ENCODE results near the gene JAZF1. TPM values are rescaled to one million over a fixed set of nuclear protein-coding genes. Genes with fewer than 3 reads are reported as not detected.
A peak's percentile ranks its signal among the peaks of the same experiment; 100 is the strongest.

The JAZF1 gene
- total and polyA plus RNA-seq, 4 donors = 13.5 to 38.8 (median 21.3) TPM

- intact Hi-C loops (cut with DNase I) = no loop called here
- H3K36me3 ChIP-seq (ENCODE audit: control insufficient read depth in 1 of 2, insufficient read depth in 2 of 2, low read length in 1 of 2) = peaks cover 0 to 2% of the 10 kb centered on the region in 2 donors
- H3K9me3 ChIP-seq (ENCODE audit: control insufficient read depth, low read length) = no peaks in the 10 kb centered on the region
- peak overlapping the region in 1 of 2 donors; percentile 15 for H3K27ac ChIP-seq (ENCODE audit: low read depth in 1 of 2, low read length in 2 of 2)
- no peaks in the 10 kb centered on the region for H3K4me1 ChIP-seq (ENCODE audit: control insufficient read depth in 1 of 2, insufficient read depth in 2 of 2, low read length in 2 of 2)
- WGBS, 2 donors = 68 to 69% methylated on average over 7 of the region's 7 CpGs
- no peak overlapping the region for H3K4me3 ChIP-seq (ENCODE audit: low read length in 2 of 2)
- DNase-seq = no peak
- ATAC-seq (ENCODE audit: low FRiP score) = no peak
- H3K27me3 ChIP-seq (ENCODE audit: control insufficient read depth in 1 of 2, insufficient read depth in 2 of 2, low read length in 1 of 2) = no peaks in the 10 kb centered on the region
Observed at GRCh38 chr7:27834179-27834921, 346.2 kb downstream of the JAZF1 start.

GRCh38 chr7:27826357-27826756 is 354.2 kb downstream of the JAZF1 start:
- DNase-seq (no peak), ATAC-seq (ENCODE audit: low FRiP score) (no peak)
- Histone ChIP-seq H3K4me3 (ENCODE audit: low read length in 2 of 2) (no peak overlapping the region), H3K4me1 (ENCODE audit: control insufficient read depth in 1 of 2, insufficient read depth in 2 of 2, low read length in 2 of 2) (peaks cover 0 to 3% of the 10 kb centered on the region in 2 donors), H3K9me3 (ENCODE audit: control insufficient read depth, low read length) (no peaks in the 10 kb centered on the region), H3K27me3 (ENCODE audit: control insufficient read depth in 1 of 2, insufficient read depth in 2 of 2, low read length in 1 of 2) (no peaks in the 10 kb centered on the region), H3K27ac (ENCODE audit: low read depth in 1 of 2, low read length in 2 of 2) (no peak overlapping the region), H3K36me3 (ENCODE audit: control insufficient read depth in 1 of 2, insufficient read depth in 2 of 2, low read length in 1 of 2) (peaks cover 0 to 2% of the 10 kb centered on the region in 2 donors)
- 74 to 78% methylated on average over 5 of the region's 5 CpGs for WGBS, 2 donors
- intact Hi-C loops (cut with DNase I) = no loop called here

DNA sequence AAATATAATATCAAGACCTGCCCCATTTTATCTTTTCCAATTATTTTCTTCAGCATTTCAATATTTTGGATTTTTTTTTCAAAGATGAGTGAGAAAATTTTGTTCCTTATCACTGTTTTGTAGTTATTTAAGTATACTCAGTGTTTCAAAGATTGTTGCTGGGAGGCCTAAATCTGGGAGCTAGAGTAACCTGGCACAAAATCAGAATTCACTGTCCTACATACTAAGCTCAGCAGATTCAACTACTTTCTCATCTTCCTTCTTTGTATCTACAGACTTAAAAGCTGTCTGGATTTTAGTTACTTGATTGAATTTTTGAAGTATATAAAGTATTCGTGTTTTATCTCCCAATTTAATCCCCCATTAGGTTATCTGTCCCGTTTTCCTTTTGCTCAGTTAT is 354.7 kb downstream of the JAZF1 start:
- Histone ChIP-seq H3K27me3 (ENCODE audit: control insufficient read depth in 1 of 2, insufficient read depth in 2 of 2, low read length in 1 of 2) (no peaks in the 10 kb centered on the region), H3K9me3 (ENCODE audit: control insufficient read depth, low read length) (no peaks in the 10 kb centered on the region), H3K4me1 (ENCODE audit: control insufficient read depth in 1 of 2, insufficient read depth in 2 of 2, low read length in 2 of 2) (peaks cover 0 to 3% of the 10 kb centered on the region in 2 donors), H3K27ac (ENCODE audit: low read depth in 1 of 2, low read length in 2 of 2) (no peak overlapping the region), H3K36me3 (ENCODE audit: control insufficient read depth in 1 of 2, insufficient read depth in 2 of 2, low read length in 1 of 2) (peaks cover 0 to 2% of the 10 kb centered on the region in 2 donors), H3K4me3 (ENCODE audit: low read length in 2 of 2) (no peak overlapping the region)
- intact Hi-C loops (cut with DNase I) = no loop called here
- 78 to 83% methylated on average over 2 of the region's 2 CpGs for WGBS, 2 donors
- DNase-seq = no peak
- no peak for ATAC-seq (ENCODE audit: low FRiP score)

DNA sequence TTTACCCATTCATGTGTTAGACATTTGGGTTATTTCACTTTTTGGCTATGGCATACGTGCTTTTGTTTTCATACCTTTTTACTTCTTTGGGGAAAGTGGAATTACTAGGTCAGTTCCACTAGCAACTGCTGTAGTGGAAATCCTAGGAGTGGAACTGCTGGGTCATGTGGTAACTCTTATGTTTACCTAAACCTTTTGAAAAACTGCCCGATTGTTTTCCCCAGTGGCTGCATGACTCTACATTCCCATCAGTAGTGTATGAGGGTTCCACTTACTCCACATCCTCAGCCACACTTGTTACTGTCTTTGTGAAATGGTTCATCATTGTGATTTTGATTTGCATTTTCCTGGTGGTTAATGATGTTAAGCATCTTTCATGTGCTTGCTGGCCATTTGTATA is 358.4 kb downstream of the JAZF1 start:
- intact Hi-C loops (cut with DNase I) = no loop called here
- H3K4me3 ChIP-seq (ENCODE audit: low read length in 2 of 2) = no peak overlapping the region
- no peaks in the 10 kb centered on the region for H3K9me3 ChIP-seq (ENCODE audit: control insufficient read depth, low read length)
- H3K36me3 ChIP-seq (ENCODE audit: control insufficient read depth in 1 of 2, insufficient read depth in 2 of 2, low read length in 1 of 2) = peaks cover 0 to 2% of the 10 kb centered on the region in 2 donors
- WGBS, 2 donors = 38 to 52% methylated on average over 2 of the region's 2 CpGs
- no peak for ATAC-seq (ENCODE audit: low FRiP score)
- DNase-seq = no peak
- H3K27ac ChIP-seq (ENCODE audit: low read depth in 1 of 2, low read length in 2 of 2) = no peak overlapping the region
- H3K27me3 ChIP-seq (ENCODE audit: control insufficient read depth in 1 of 2, insufficient read depth in 2 of 2, low read length in 1 of 2) = no peaks in the 10 kb centered on the region
- peaks cover 0 to 3% of the 10 kb centered on the region in 2 donors for H3K4me1 ChIP-seq (ENCODE audit: control insufficient read depth in 1 of 2, insufficient read depth in 2 of 2, low read length in 2 of 2)

DNA sequence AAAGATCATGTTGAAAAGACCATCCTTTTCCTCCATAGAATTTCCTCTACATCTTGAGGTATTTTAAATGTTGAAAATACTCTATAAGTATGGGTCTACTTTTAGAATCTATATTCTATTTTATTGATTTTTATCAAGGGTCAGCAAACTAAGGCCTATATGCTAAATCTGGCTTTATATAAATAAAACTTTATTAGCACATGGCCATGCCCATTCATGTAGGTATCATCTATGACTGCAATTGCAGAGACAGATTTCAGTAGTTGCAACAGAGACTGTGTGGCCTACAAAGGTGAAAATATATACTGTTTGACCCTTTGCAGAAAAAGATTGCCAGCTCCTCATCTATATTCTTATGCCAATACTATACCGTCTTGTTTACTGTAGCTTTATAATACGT is 367.9 kb downstream of the JAZF1 start:
- no peak overlapping the region for H3K27ac ChIP-seq (ENCODE audit: low read depth in 1 of 2, low read length in 2 of 2)
- DNase-seq = no peak
- no peak for ATAC-seq (ENCODE audit: low FRiP score)
- H3K36me3 ChIP-seq (ENCODE audit: control insufficient read depth in 1 of 2, insufficient read depth in 2 of 2, low read length in 1 of 2) = no peaks in the 10 kb centered on the region
- intact Hi-C loops (cut with DNase I) = no loop called here
- no peak overlapping the region for H3K4me3 ChIP-seq (ENCODE audit: low read length in 2 of 2)
- 97 to 98% methylated on average over 2 of the region's 2 CpGs for WGBS, 2 donors
- H3K9me3 ChIP-seq (ENCODE audit: control insufficient read depth, low read length) = no peaks in the 10 kb centered on the region
- H3K4me1 ChIP-seq (ENCODE audit: control insufficient read depth in 1 of 2, insufficient read depth in 2 of 2, low read length in 2 of 2) = peaks cover 0 to 2% of the 10 kb centered on the region in 2 donors
- no peaks in the 10 kb centered on the region for H3K27me3 ChIP-seq (ENCODE audit: control insufficient read depth in 1 of 2, insufficient read depth in 2 of 2, low read length in 1 of 2)

DNA sequence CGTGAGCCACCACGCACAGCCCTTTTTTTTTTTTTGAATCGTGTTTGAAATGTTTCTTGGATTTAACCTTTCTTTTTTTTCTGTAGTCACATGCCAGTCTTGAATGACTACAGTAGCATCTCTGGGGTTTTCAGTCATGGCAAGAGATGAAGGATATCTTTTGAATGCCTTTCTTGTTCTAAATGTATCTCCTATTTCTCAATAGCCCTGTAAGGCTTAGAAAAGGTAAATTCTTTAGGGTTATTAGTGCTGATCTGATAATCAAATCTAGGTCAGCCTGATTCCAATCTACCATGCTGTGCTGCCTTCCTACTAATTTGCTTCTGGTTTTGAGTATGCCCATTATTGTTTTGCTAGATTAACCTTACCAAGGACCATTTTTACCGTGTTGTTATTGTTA is 370.4 kb downstream of the JAZF1 start:
- 79 to 91% methylated on average over 4 of the region's 4 CpGs for WGBS, 2 donors
- no peak overlapping the region for H3K4me3 ChIP-seq (ENCODE audit: low read length in 2 of 2)
- no peaks in the 10 kb centered on the region for H3K9me3 ChIP-seq (ENCODE audit: control insufficient read depth, low read length)
- no peaks in the 10 kb centered on the region for H3K36me3 ChIP-seq (ENCODE audit: control insufficient read depth in 1 of 2, insufficient read depth in 2 of 2, low read length in 1 of 2)
- no peak overlapping the region for H3K27ac ChIP-seq (ENCODE audit: low read depth in 1 of 2, low read length in 2 of 2)
- intact Hi-C loops (cut with DNase I) = no loop called here
- H3K4me1 ChIP-seq (ENCODE audit: control insufficient read depth in 1 of 2, insufficient read depth in 2 of 2, low read length in 2 of 2) = peaks cover 0 to 2% of the 10 kb centered on the region in 2 donors
- no peak for DNase-seq
- no peaks in the 10 kb centered on the region for H3K27me3 ChIP-seq (ENCODE audit: control insufficient read depth in 1 of 2, insufficient read depth in 2 of 2, low read length in 1 of 2)
- ATAC-seq (ENCODE audit: low FRiP score) = no peak

DNA sequence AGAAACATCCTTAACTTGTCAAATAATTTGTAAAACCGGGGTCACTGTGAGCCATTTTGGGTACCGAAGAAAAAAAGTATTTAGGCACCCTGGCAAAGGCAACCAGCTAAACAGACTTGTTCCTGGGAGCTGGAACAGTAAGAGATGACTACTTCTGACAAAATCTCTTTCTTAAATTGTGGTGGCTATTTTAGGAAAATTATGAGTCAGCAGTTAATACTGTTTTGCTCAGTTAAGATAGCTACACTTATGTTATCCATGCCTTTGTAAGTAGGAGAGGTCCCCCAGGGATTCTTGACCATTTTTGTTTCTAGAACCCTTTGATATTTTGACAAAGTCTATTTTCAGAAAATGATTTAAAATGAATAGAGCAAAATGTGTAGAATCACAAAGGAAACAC is 372.0 kb downstream of the JAZF1 start:
- Histone ChIP-seq H3K4me3 (ENCODE audit: low read length in 2 of 2) (no peak overlapping the region), H3K36me3 (ENCODE audit: control insufficient read depth in 1 of 2, insufficient read depth in 2 of 2, low read length in 1 of 2) (no peaks in the 10 kb centered on the region), H3K27me3 (ENCODE audit: control insufficient read depth in 1 of 2, insufficient read depth in 2 of 2, low read length in 1 of 2) (no peaks in the 10 kb centered on the region), H3K9me3 (ENCODE audit: control insufficient read depth, low read length) (no peaks in the 10 kb centered on the region), H3K27ac (ENCODE audit: low read depth in 1 of 2, low read length in 2 of 2) (no peak overlapping the region), H3K4me1 (ENCODE audit: control insufficient read depth in 1 of 2, insufficient read depth in 2 of 2, low read length in 2 of 2) (peaks cover 0 to 2% of the 10 kb centered on the region in 2 donors)
- intact Hi-C loops (cut with DNase I) = no loop called here
- DNase-seq (no peak), ATAC-seq (ENCODE audit: low FRiP score) (peak; percentile 50)
- 4 to 8% methylated on average over 2 of the region's 2 CpGs for whole genome bisulfite sequencing, 2 donors

GRCh38 chr7:27804139-27804538 is 376.5 kb downstream of the JAZF1 start:
- no peaks in the 10 kb centered on the region for H3K9me3 ChIP-seq (ENCODE audit: control insufficient read depth, low read length)
- H3K4me1 ChIP-seq (ENCODE audit: control insufficient read depth in 1 of 2, insufficient read depth in 2 of 2, low read length in 2 of 2) = peaks cover 0 to 2% of the 10 kb centered on the region in 2 donors
- intact Hi-C loops (cut with DNase I) = no loop called here
- ATAC-seq (ENCODE audit: low FRiP score) (no peak), DNase-seq (no peak)
- H3K27me3 ChIP-seq (ENCODE audit: control insufficient read depth in 1 of 2, insufficient read depth in 2 of 2, low read length in 1 of 2) = no peaks in the 10 kb centered on the region
- H3K4me3 ChIP-seq (ENCODE audit: low read length in 2 of 2) = no peak overlapping the region
- no peaks in the 10 kb centered on the region for H3K36me3 ChIP-seq (ENCODE audit: control insufficient read depth in 1 of 2, insufficient read depth in 2 of 2, low read length in 1 of 2)
- no peak overlapping the region for H3K27ac ChIP-seq (ENCODE audit: low read depth in 1 of 2, low read length in 2 of 2)
- WGBS, 2 donors = 83 to 86% methylated on average over 3 of the region's 3 CpGs

- Histone ChIP-seq H3K36me3 (ENCODE audit: control insufficient read depth in 1 of 2, insufficient read depth in 2 of 2, low read length in 1 of 2) (no peaks in the 10 kb centered on the region), H3K4me3 (ENCODE audit: low read length in 2 of 2) (no peak overlapping the region), H3K27ac (ENCODE audit: low read depth in 1 of 2, low read length in 2 of 2) (no peak overlapping the region), H3K4me1 (ENCODE audit: control insufficient read depth in 1 of 2, insufficient read depth in 2 of 2, low read length in 2 of 2) (no peaks in the 10 kb centered on the region), H3K27me3 (ENCODE audit: control insufficient read depth in 1 of 2, insufficient read depth in 2 of 2, low read length in 1 of 2) (no peaks in the 10 kb centered on the region), H3K9me3 (ENCODE audit: control insufficient read depth, low read length) (no peaks in the 10 kb centered on the region)
- DNase-seq (no peak), ATAC-seq (ENCODE audit: low FRiP score) (peak; percentile 41)
- 89 to 90% methylated on average over 2 of the region's 2 CpGs for WGBS, 2 donors
- intact Hi-C loops (cut with DNase I) = no loop called here
Observed at GRCh38 chr7:27802999-27803398, 377.6 kb downstream of the JAZF1 start.

Data from aorta (tissue), 5 donors.